Panc1 (cell line): ENCODE measurements around the gene TRIM4. TPM values are rescaled to one million over a fixed set of nuclear protein-coding genes. Genes with fewer than 3 reads are reported as not detected.
"Not testable (repeated sequence)": the region's sequence is repeated elsewhere in the genome, so short reads cannot be mapped to it uniquely, and the experiment has no call there.

ENCODE experiments used
- ATAC-seq: fragments of 200-7000 bp; cut with Tn5 transposase; 2 replicates; pipeline ENCODE4 v1.9.1; 2020; ENCODE audit warnings: mild to moderate bottlenecking, moderate library complexity
- BruUV-seq: library from RNA; stranded (reverse); fragments of 400-500 nt; replicated peaks from 2 replicates; lab custom pipeline; 2021; lab: Mats Ljungman, UMichigan
- CTCF ChIA-PET: fragments of 300-600 bp; sonication (Branson Sonifier 250); formaldehyde crosslinking; loops from one replicate; lab custom pipeline; 2022; ENCODE audit warnings: antibody characterized with exemption; lab: Charles Lee
- POLR2A ChIA-PET: fragments of 300-600 bp; sonication (Branson Sonifier 250); formaldehyde crosslinking; loops from one replicate; lab custom pipeline; 2022; ENCODE audit warnings: antibody characterized with exemption; lab: Charles Lee
- DNase-seq: peaks from one replicate; pipeline ENCODE4 v3.0.0-alpha.2; 2010; ENCODE audit warnings: low read depth, low spot score
- H3K27ac ChIP-seq: 2 replicates; pipeline ENCODE4 v1.5.1; 2011; ENCODE audit warnings: mild to moderate bottlenecking, low read length, inconsistent platforms
- H3K27me3 ChIP-seq: fragments of 200-500 bp; sonication (Bioruptor generic); 2 replicates; pipeline ENCODE4 v1.6.0; 2014; ENCODE audit warnings: low read length, inconsistent platforms; ENCODE audit not compliant: control insufficient read depth, insufficient read depth
- H3K36me3 ChIP-seq: fragments of 200-500 bp; sonication (Bioruptor generic); 2 replicates; pipeline ENCODE4 v1.5.1; 2014; ENCODE audit warnings: inconsistent platforms, mild to moderate bottlenecking, low read length, moderate library complexity; ENCODE audit not compliant: control insufficient read depth, insufficient read depth
- H3K4me1 ChIP-seq: 2 replicates; pipeline ENCODE4 v1.5.1; 2011; ENCODE audit warnings: inconsistent platforms, mild to moderate bottlenecking, low read length, moderate library complexity; ENCODE audit not compliant: control insufficient read depth, insufficient read depth
- H3K4me3 ChIP-seq, 2 experiments: 2 replicates each; pipeline ENCODE4 v1.5.1; 2011 to 2012; ENCODE audit warnings: low read depth in 2 of 2, low read length in 2 of 2, mild to moderate bottlenecking in 2 of 2, inconsistent platforms in 1 of 2, moderate library complexity in 1 of 2
- H3K9me3 ChIP-seq: fragments of 200-500 bp; sonication (Bioruptor generic); 2 replicates; pipeline ENCODE4 v1.5.1; 2014; ENCODE audit warnings: low read depth, mild to moderate bottlenecking, inconsistent platforms, low read length, moderate library complexity; ENCODE audit not compliant: control insufficient read depth, insufficient read depth
- POLR2AphosphoS5 ChIP-seq: IDR thresholded peaks from 2 replicates; pipeline ENCODE4 v1.6.1; 2012; ENCODE audit warnings: mild to moderate bottlenecking, low read depth, low read length, moderate library complexity
- SIN3A ChIP-seq: IDR thresholded peaks from 2 replicates; pipeline ENCODE4 v1.6.1; 2012; ENCODE audit warnings: low read depth, mild to moderate bottlenecking, low read length, moderate library complexity, borderline replicate concordance; ENCODE audit not compliant: insufficient read depth
- TCF7L2 ChIP-seq: IDR thresholded peaks from 2 replicates; pipeline ENCODE4 v1.6.1; 2011; ENCODE audit warnings: mild to moderate bottlenecking, low read depth, low read length, inconsistent platforms
- in situ Hi-C: cut with HindIII; loops from 2 replicates; pipeline ENCODE4 v1.10.0; 2016; ENCODE audit warnings: low sequenced_read_pairs, low pct_unique_long_range_greater_than_20kb
- intact Hi-C: fragments of 100-400 bp; cut with micrococcal nuclease; formaldehyde crosslinking; loops from one replicate; pipeline ENCODE4 v1.10.0; 2022; ENCODE audit not compliant: unreplicated experiment
- total RNA-seq: library from RNA; stranded (reverse); gene quantifications from one replicate; pipeline ENCODE4 v1.2.1, GENCODE V29; 2021; ENCODE audit not compliant: unreplicated experiment
- TF ChIP-seq, protein P1 (sequence below), 2 experiments: IDR thresholded peaks; 2 replicates each; pipeline ENCODE4 v1.6.1; 2011 to 2012; ENCODE audit warnings: low read depth in 2 of 2, control low read depth in 1 of 2, low read length in 1 of 2, mild to moderate bottlenecking in 1 of 2, moderate library complexity in 1 of 2; ENCODE audit not compliant: insufficient read depth in 1 of 2
- TF ChIP-seq, protein P2 (sequence below): fragments of 450-650 bp; IDR thresholded peaks from 2 replicates; pipeline ENCODE4 v1.5.1; 2017; ENCODE audit warnings: mild to moderate bottlenecking

TRIM4 gene
- total RNA-seq, 1 experiment from 2014 or later, result 28.1 TPM

DNA sequence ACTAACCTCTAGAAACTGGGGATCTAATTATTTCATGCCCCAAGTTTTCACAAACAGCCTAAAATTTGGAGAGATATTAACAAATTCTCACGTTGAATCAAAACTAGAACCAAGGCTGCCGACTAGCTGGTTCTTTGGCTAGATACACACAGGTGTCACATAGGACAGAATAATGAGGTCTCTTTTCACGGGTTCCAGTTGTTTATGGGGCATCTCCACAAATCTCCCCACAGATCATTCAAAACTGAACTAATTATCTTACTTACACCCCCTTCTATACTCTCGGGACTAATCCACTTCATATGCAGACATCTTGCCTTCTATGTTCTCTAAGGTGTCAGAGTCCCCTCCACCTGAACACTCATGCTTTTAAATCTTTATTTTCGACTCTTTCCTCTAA, 26.1 kb downstream of the TRIM4 start:
- ATAC-seq (no peak), DNase-seq (no peak)
- Histone ChIP-seq H3K4me1 (no peaks in the 10 kb centered on the region), H3K9me3 (no peaks in the 10 kb centered on the region), H3K36me3 (no peaks in the 10 kb centered on the region), H3K27ac (no peak overlapping the region), H3K27me3 (no peaks in the 10 kb centered on the region), H3K4me3 (no peak overlapping the region)
- intact Hi-C loops, result no loop called here
- ChIA-PET CTCF (no interaction called here), POLR2A (interaction anchor here (0.7 kb wide), 1 partner anchor 256 kb away, joined by 6 read pairs; the partner anchor contains the start of gene LAMTOR4)
- TF ChIP-seq POLR2AphosphoS5 (no peak), SIN3A (no peak), TCF7L2 (no peak)
- TF ChIP-seq, protein P1, sequence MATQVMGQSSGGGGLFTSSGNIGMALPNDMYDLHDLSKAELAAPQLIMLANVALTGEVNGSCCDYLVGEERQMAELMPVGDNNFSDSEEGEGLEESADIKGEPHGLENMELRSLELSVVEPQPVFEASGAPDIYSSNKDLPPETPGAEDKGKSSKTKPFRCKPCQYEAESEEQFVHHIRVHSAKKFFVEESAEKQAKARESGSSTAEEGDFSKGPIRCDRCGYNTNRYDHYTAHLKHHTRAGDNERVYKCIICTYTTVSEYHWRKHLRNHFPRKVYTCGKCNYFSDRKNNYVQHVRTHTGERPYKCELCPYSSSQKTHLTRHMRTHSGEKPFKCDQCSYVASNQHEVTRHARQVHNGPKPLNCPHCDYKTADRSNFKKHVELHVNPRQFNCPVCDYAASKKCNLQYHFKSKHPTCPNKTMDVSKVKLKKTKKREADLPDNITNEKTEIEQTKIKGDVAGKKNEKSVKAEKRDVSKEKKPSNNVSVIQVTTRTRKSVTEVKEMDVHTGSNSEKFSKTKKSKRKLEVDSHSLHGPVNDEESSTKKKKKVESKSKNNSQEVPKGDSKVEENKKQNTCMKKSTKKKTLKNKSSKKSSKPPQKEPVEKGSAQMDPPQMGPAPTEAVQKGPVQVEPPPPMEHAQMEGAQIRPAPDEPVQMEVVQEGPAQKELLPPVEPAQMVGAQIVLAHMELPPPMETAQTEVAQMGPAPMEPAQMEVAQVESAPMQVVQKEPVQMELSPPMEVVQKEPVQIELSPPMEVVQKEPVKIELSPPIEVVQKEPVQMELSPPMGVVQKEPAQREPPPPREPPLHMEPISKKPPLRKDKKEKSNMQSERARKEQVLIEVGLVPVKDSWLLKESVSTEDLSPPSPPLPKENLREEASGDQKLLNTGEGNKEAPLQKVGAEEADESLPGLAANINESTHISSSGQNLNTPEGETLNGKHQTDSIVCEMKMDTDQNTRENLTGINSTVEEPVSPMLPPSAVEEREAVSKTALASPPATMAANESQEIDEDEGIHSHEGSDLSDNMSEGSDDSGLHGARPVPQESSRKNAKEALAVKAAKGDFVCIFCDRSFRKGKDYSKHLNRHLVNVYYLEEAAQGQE (IDR thresholded peaks at IDR 0.05; ENCODE audit: insufficient read depth in 1 of 2, low read depth in 2 of 2, low read length in 1 of 2), result no peak
- TF ChIP-seq, protein P2, sequence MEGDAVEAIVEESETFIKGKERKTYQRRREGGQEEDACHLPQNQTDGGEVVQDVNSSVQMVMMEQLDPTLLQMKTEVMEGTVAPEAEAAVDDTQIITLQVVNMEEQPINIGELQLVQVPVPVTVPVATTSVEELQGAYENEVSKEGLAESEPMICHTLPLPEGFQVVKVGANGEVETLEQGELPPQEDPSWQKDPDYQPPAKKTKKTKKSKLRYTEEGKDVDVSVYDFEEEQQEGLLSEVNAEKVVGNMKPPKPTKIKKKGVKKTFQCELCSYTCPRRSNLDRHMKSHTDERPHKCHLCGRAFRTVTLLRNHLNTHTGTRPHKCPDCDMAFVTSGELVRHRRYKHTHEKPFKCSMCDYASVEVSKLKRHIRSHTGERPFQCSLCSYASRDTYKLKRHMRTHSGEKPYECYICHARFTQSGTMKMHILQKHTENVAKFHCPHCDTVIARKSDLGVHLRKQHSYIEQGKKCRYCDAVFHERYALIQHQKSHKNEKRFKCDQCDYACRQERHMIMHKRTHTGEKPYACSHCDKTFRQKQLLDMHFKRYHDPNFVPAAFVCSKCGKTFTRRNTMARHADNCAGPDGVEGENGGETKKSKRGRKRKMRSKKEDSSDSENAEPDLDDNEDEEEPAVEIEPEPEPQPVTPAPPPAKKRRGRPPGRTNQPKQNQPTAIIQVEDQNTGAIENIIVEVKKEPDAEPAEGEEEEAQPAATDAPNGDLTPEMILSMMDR, result no peak
- in situ Hi-C loops, result no loop called here
- BruUV-seq, result no TSS peak

DNA sequence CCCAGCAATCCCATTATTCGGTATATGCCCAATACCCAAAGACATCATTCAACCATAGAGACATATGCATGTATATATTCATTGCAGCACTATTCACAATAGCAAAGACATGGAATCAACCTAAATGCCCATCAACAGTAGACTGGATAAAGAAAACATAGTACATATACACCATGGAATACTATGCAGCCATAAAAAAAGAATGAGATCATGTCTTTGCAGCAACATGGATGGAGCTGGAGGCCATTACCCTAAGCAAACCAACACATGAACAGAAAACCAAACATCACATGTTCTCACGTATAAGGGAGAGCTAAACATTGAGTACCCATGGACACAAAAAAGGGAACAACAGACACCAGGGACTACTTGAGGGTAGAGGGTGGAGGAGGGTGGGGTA, 29.0 kb downstream of the TRIM4 start:
- DNase-seq, CTCF ChIA-PET, H3K27me3 ChIP-seq, H3K36me3 ChIP-seq, intact Hi-C loops, H3K4me1 ChIP-seq, BruUV-seq, ATAC-seq, H3K27ac ChIP-seq, H3K9me3 ChIP-seq, POLR2A ChIA-PET, H3K4me3 ChIP-seq, in situ Hi-C loops: not testable (repeated sequence)

DNA sequence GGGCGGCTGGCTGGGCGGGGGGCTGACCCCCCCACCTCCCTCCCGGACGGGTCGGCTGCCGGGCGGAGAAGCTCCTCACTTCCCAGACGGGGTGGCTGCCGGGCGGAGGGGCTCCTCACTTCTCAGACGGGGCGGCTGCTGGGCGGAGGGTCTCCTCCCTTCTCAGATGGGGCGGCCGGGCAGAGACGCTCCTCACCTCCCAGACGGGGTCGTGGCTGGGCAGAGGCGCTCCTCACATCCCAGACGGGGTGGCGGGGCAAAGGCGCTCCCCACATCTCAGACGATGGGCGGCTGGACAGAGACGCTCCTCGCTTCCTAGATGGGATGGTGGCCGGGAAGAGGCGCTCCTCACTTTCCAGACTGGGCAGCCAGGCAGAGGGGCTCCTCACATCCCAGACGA, 31.0 kb downstream of the TRIM4 start:
- H3K4me1 ChIP-seq, BruUV-seq, H3K4me3 ChIP-seq, DNase-seq, POLR2A ChIA-PET, H3K9me3 ChIP-seq, H3K27me3 ChIP-seq, H3K36me3 ChIP-seq, H3K27ac ChIP-seq, in situ Hi-C loops, ATAC-seq, CTCF ChIA-PET, intact Hi-C loops: not testable (repeated sequence)
